CD4-positive, alpha-beta T cell treated with Interleukin-6 at 100 ng/mL for 8 hours (primary cell): Measurements from ENCODE around the gene SORL1.

ENCODE experiments used
- DNase-seq: peaks from one replicate; pipeline ENCODE4 v3.0.0-alpha.2; 2020; ENCODE audit warnings: mixed read lengths, low spot score

SORL1 gene

GRCh38 chr11:121589946-121590537 lies 137.9 kb downstream of the SORL1 start:
- DNase-seq, result no peak

GRCh38 chr11:121590772-121591404 lies 138.8 kb downstream of the SORL1 start:
- DNase-seq, result no peak

GRCh38 chr11:121591405-121592033 lies 139.4 kb downstream of the SORL1 start:
- peak; percentile 81 for DNase-seq

GRCh38 chr11:121592708-121593107 lies 140.6 kb downstream of the SORL1 start:
- no peak for DNase-seq

DNA sequence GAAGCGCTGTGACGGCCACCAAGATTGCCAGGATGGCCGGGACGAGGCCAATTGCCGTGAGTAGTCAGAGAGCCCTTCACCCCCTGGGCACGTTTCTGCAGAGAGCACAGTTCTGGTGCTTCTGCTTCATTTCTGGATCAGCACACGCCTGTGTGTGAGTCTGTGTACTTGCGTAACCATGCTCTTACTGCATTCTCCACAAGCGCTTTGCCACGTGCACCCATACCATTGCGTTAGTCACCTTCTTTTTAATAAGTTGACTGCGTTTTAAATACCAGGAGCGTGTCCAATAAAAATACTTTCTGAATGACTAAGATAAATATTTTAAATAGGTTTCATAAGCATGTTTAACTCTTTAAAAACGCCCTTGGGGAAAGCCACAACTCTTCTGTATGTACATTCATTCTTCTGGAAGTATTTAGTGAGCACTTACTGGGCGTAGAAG lies 143.6 kb downstream of the SORL1 start:
- no peak for DNase-seq

DNA sequence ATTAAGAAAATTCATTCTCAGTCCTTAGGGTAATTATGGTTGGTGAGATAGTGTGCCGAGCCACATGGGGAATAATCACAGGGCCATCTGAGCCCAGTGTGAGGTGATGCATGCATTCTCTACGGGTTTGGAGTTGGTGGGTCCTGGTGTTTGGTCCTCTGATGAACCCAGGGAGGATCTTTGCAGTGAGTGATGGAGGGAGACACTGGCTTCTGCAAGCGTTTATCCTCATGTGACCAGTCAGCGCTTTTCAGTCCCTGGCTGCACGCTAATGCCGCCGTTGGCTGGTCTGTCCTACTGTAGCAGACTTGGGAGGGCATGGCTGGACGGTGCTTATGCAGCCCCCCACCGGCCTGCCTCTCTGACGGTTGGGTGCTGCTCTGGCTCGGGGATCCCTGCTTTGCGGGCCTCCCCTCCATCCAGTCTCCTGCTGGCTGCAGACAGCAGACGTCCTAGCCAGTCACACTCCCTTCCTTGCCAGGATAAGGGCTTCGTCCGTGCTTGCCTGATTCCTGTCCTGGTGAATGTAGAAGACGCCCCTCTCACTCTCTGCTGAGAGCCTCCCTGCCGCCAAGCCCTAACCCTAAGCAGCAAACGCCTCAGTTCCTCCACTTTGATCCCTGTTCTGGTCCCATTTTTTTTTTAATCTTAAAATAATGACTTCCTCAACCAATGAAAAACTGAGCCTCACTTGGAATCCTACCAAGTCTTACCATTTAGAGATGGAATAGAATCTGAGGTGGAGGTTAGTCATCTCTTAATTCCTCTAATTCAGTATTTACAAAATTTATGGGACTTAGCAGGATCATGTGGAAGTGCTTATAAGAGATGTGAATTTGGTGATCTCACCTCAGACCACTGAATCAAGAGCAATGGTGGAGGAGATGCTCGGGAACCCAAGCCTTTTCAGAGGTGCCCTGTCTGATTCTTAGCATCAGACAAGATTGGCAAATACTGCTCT lies 144.4 kb downstream of the SORL1 start:
- DNase-seq, result no peak

DNA sequence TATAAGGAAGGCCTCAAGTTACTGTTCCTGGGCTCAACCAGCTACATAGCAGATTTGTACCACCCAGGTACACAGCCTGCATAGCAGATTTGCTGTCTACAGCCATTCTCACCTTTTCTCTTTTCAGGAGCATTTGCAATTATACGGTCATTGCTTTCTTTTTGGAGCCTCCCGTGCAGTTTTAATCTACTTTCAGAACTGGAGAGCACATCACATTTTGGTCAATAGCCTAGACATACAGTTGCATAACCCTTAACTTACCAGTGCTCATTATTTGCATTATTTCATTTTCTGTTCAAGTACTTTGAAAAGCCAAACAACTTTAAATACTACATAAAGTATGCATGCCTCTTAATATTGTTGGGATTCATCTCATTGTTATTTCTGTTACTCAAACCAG lies 151.2 kb downstream of the SORL1 start:
- DNase-seq, result no peak

GRCh38 chr11:121604152-121604551 lies 152.0 kb downstream of the SORL1 start:
- DNase-seq, result no peak

DNA sequence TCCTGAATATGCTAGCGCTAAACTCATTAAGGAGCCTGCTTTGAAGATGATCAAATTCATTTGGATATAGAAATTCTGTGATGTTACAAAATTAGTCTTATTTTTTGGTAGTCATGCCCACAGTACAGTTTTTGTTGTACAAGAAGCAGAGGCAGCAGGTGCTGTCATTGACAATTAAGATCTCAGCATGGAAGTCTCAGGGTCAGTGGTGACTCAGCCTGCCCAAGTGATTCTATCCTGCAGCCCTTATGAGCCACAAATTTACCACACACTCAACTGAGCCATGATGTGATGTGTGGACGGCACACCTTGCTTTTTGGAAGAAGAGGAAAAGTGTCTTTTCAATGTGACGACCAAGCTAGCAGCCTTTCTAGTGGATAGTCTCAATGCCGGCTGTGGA lies 154.2 kb downstream of the SORL1 start:
- DNase-seq, result no peak

DNA sequence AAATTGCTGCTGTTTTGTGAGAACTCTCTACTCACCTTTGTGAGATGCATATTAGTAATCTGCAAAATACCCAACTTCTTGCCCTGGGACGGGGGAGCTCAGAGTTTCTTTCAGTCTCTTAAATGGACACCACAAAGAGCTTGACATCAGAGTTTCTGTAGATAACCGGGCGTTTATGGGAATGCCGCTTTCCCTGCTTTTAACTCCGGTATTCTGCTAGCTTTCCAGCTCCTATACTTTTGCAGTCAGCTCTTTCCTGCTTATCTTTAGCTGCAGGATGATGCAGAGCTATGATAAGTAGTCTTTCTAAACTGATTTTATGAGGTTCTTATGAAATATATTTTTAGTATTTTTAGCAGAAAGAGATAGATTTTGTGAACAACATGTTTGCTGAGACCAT lies 155.2 kb downstream of the SORL1 start:
- no peak for DNase-seq

DNA sequence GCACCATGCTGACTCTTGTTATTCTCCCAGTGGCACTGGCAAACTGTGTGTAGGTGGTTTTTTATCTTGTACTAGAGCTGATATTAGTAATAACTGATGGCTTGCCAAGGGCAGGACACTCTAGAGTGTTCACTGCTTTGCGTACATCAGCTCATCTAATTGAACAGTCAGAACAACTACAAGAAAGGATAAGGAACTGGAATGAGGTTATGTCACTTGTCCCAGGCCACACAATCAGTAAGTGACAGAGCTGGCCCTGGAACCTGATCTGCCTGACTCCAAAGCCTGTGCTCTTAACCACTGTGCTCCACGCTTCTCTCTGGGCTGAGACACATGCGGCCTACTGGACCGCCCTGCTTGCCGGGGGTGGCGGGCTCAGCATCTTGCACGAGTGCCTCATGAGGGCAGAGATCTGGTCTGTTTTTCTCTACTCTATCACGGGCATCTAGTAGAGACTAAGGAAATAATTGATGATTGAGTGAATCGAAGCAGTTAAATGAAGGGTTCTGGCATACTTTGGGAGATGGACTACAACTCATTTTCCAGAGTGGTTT lies 156.5 kb downstream of the SORL1 start:
- no peak for DNase-seq

GRCh38 chr11:121610706-121611105 lies 158.6 kb downstream of the SORL1 start:
- no peak for DNase-seq

- no peak for DNase-seq
Observed at GRCh38 chr11:121611242-121611641, 159.1 kb downstream of the SORL1 start.

DNA sequence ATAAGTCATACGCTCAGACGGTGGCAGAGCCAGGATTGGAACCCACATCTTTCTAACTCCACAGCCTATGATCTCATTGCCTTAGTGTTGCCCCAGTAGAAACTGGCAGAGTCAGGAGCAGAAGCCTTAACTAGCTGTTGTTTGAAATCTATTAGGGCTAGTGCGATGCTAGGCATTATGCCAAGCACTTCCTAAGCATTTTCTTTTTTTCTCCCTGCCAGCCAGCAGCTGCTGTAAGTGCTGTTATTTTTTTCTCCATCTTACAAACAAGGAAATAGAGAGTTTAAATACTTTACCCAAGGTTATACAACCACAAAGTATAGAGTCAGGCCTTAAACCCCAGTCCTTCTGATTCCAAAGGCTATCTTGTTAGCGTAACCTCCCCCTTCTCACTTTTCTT lies 161.6 kb downstream of the SORL1 start:
- DNase-seq, result no peak

- DNase-seq, result no peak
Observed at GRCh38 chr11:121614636-121615240, 162.6 kb downstream of the SORL1 start.

- no peak for DNase-seq
Observed at GRCh38 chr11:121615501-121615900, 163.4 kb downstream of the SORL1 start.

GRCh38 chr11:121618516-121618915 lies 166.4 kb downstream of the SORL1 start:
- no peak for DNase-seq

DNA sequence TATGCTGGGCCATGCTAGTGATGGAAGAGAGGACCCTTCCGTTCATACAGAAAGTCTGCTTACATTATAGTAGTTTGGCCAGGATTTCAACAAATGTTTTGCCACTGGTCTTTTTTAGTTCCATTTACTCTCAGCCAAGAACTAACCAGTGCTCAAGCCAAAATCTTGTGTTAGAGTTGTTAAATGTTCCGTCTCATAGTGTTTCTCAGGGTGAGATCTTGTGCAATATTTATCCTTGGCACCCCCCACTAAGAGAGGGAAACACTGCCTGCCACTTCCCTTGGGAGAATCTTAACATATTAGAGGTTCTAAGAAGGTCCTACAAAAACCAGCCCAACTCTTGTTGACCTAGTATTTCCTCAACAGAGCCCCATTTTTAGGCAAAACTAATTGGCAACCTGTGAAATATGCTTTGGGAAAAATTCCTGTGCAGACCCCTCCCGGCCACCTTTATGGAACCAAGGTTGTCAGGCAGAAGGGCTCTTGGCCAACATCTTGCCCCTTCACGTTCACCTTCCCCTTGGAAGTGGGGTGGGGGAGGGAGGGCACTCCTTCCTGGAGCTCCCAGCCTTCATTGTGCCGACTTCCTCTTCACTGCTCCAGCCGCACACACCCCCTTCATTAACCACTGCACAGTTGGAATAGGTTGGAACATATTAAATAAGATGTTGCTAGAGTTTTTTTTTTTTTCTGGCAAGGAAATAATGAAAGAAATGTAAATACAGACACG lies 173.8 kb downstream of the SORL1 start:
- DNase-seq, result no peak

- DNase-seq, result no peak
Observed at GRCh38 chr11:121626507-121626875, 174.4 kb downstream of the SORL1 start.

DNA sequence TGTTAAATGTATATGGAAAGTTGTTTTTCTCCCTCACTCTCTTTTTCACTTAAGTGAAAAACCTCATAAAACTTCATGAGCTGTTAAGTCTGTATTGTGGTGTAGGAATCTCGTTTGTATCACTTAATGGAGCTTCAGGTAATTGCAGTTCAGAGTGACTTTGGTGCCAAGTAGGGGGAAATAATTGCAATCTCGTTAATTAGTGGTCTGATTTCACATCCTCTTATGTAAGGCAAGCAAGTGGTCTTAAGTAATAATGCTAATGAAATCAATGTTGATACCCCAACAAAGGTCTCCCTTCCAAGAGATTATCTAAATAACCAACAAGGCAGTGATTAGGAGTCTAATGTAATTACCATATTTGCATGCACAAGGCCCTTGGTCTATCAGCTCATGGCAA lies 174.9 kb downstream of the SORL1 start:
- no peak for DNase-seq

DNA sequence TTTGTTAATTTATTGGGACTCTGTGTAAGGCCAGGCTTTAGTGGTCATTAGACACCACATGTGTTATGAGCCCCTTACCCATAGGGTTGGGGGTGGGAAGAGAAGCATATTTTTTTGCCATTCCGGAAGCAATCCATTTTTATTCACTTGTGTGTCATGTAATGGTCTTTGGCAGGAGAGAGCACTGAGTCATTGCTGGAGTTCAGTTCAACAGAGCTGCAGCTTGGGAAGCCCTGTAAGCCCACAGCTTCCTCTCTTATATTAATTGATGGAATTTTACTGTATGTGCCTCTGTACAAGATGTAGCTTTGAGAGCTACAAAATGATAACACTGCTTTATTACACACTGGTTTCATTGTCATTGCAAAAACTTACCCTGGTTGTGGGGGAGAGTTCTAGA lies 177.9 kb downstream of the SORL1 start:
- no peak for DNase-seq
